Neural cell (in vitro differentiated cells): ENCODE results near the gene MYPN. TPM values are rescaled to one million over a fixed set of nuclear protein-coding genes. Genes with fewer than 3 reads are reported as not detected.

Experiments used
- H2AFZ ChIP-seq: fragments of 200-600, 300-800 bp; sonication (generic), shearing (Covaris generic); 2 replicates; pipeline ENCODE4 v1.6.0; 2014; ENCODE audit warnings: low read depth, mild to moderate bottlenecking, antibody characterized with exemption, low read length, moderate library complexity
- H3F3A ChIP-seq: fragments of 200-600 bp; shearing (Covaris generic); 2 replicates; pipeline ENCODE4 v1.6.1; 2016; ENCODE audit warnings: mild to moderate bottlenecking, moderate library complexity, mixed read lengths, antibody characterized with exemption, low read length; ENCODE audit not compliant: insufficient read depth, poor library complexity, severe bottlenecking
- H3K27ac ChIP-seq: fragments of 200-600, 300-800 bp; sonication (generic), shearing (Covaris generic); 2 replicates; pipeline ENCODE4 v1.5.1; 2014; ENCODE audit warnings: mild to moderate bottlenecking, low read length, moderate library complexity
- H3K27me3 ChIP-seq: fragments of 300-800, 200-600 bp; sonication (generic), shearing (Covaris generic); 2 replicates; pipeline ENCODE4 v1.6.0; 2014; ENCODE audit warnings: mild to moderate bottlenecking, low read depth, low read length, moderate library complexity; ENCODE audit not compliant: insufficient read depth
- H3K36me3 ChIP-seq: fragments of 300-800, 200-600 bp; sonication (generic), shearing (Covaris generic); 2 replicates; pipeline ENCODE4 v1.5.1; 2014; ENCODE audit warnings: mild to moderate bottlenecking, antibody characterized with exemption, low read length, moderate library complexity; ENCODE audit not compliant: insufficient read depth
- H3K4me2 ChIP-seq: fragments of 300-800, 200-600 bp; sonication (generic), shearing (Covaris generic); 2 replicates; pipeline ENCODE4 v1.6.0; 2014; ENCODE audit warnings: mild to moderate bottlenecking, low read length
- H3K4me3 ChIP-seq: fragments of 300-800, 200-600 bp; sonication (generic), shearing (Covaris generic); 2 replicates; pipeline ENCODE4 v1.5.1; 2014; ENCODE audit warnings: mild to moderate bottlenecking, low read length, moderate library complexity
- H3K79me2 ChIP-seq: fragments of 200-600 bp; shearing (Covaris generic); replicated peaks from 2 replicates; pipeline ENCODE4 v1.6.0; 2014; ENCODE audit warnings: mild to moderate bottlenecking, low read length, moderate library complexity; ENCODE audit not compliant: insufficient read depth
- H3K9ac ChIP-seq: fragments of 300-800, 200-600 bp; sonication (generic), shearing (Covaris generic); 2 replicates; pipeline ENCODE4 v1.6.1; 2016; ENCODE audit warnings: mild to moderate bottlenecking, low read length, mixed read lengths
- H3K9me2 ChIP-seq: fragments of 200-600 bp; shearing (Covaris generic); 2 replicates; pipeline ENCODE4 v1.6.1; 2016; ENCODE audit warnings: mild to moderate bottlenecking, low read length, mixed read lengths; ENCODE audit not compliant: insufficient read depth
- H3K9me3 ChIP-seq: fragments of 200-600, 300-800 bp; sonication (generic), shearing (Covaris generic); 2 replicates; pipeline ENCODE4 v1.6.1; 2016; ENCODE audit warnings: mild to moderate bottlenecking, mixed run types, low read length, moderate library complexity, mixed read lengths
- H4K20me1 ChIP-seq: fragments of 200-600 bp; shearing (Covaris generic); 2 replicates; pipeline ENCODE4 v1.6.1; 2016; ENCODE audit warnings: mild to moderate bottlenecking, mixed run types; ENCODE audit not compliant: insufficient read depth
- CTCF ChIP-seq: fragments of 450-650 bp; IDR thresholded peaks from 2 replicates; pipeline ENCODE4 v1.5.1; 2014; ENCODE audit warnings: antibody characterized with exemption, mild to moderate bottlenecking, moderate library complexity; ENCODE audit not compliant: poor library complexity, severe bottlenecking
- EP300 ChIP-seq: fragments of 450-650 bp; conservative IDR thresholded peaks from 2 replicates; pipeline ENCODE4 v1.6.1; 2014; ENCODE audit warnings: antibody characterized with exemption, mild to moderate bottlenecking, moderate library complexity; ENCODE audit not compliant: poor library complexity, severe bottlenecking
- EZH2 ChIP-seq: fragments of 200-600, 300-800 bp; shearing (Covaris generic), sonication (generic); IDR thresholded peaks from 2 replicates; pipeline ENCODE4 v1.6.1; 2014; ENCODE audit warnings: antibody characterized with exemption, low read length, borderline replicate concordance, mild to moderate bottlenecking; ENCODE audit not compliant: insufficient read depth, poor library complexity, severe bottlenecking
- MXI1 ChIP-seq: fragments of 450-650 bp; conservative IDR thresholded peaks from 2 replicates; pipeline ENCODE4 v1.6.1; 2014; ENCODE audit warnings: antibody characterized with exemption, mild to moderate bottlenecking; ENCODE audit not compliant: poor library complexity, severe bottlenecking
- POLR2AphosphoS5 ChIP-seq: IDR thresholded peaks from 2 replicates; pipeline ENCODE4 v1.6.1; 2012
- RAD21 ChIP-seq: fragments of 450-650 bp; conservative IDR thresholded peaks from 2 replicates; pipeline ENCODE4 v1.6.1; 2014; ENCODE audit warnings: antibody characterized with exemption, mild to moderate bottlenecking, moderate library complexity
- REST ChIP-seq: IDR thresholded peaks from 2 replicates; pipeline ENCODE4 v1.6.1; 2012; ENCODE audit warnings: borderline replicate concordance
- SMC3 ChIP-seq: fragments of 450-650 bp; conservative IDR thresholded peaks from 2 replicates; pipeline ENCODE4 v1.6.1; 2014; ENCODE audit warnings: antibody characterized with exemption, mild to moderate bottlenecking, moderate library complexity; ENCODE audit not compliant: poor library complexity
- TAF1 ChIP-seq: IDR thresholded peaks from 2 replicates; pipeline ENCODE4 v1.6.1; 2012; ENCODE audit warnings: low read depth
- polyA plus RNA-seq: library from polyadenylated mRNA; depleted of rRNA; stranded (reverse); fragments of >200 nt; gene quantifications from 2 replicates; pipeline ENCODE4 v1.2.3, GENCODE V29; 2014

MYPN gene
- polyA plus RNA-seq, 1 donor from 2014 or later = not detected

DNA sequence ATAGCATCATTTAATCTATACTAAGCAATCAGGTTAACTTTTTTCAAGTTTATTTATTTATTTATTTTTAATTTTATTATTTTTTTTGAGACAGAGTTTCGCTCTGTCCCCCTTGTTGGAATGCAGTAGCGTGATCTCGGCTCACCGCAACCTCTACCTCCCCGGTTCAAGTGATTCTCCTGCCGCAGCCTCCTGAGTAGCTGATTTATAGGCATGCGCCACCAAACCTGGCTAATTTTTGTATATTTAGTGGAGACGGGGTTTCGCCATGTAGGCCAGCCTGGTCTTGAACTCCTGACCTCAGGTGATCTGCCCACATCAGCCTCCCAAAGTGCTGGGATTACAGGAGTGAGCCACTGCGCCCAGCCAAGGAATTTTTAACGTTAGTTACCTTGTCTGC lies 635 bp upstream of the MYPN start:
- no peak overlapping the region for H3K4me3 ChIP-seq
- no peak overlapping the region for H3K4me2 ChIP-seq
- no peaks in the 10 kb centered on the region for H4K20me1 ChIP-seq
- TF ChIP-seq POLR2AphosphoS5 (no peak), RAD21 (no peak), MXI1 (no peak), EP300 (no peak), EZH2 (no peak), SMC3 (no peak), TAF1 (no peak), REST (no peak), CTCF (no peak)
- H3K9me3 ChIP-seq = no peaks in the 10 kb centered on the region
- no peaks in the 10 kb centered on the region for H3K79me2 ChIP-seq
- no peak overlapping the region for H3K9ac ChIP-seq
- H3F3A ChIP-seq = no peaks in the 10 kb centered on the region
- no peaks in the 10 kb centered on the region for H3K27me3 ChIP-seq
- no peak overlapping the region for H2AFZ ChIP-seq
- no peak overlapping the region for H3K27ac ChIP-seq
- no peaks in the 10 kb centered on the region for H3K9me2 ChIP-seq
- no peaks in the 10 kb centered on the region for H3K36me3 ChIP-seq

- Histone ChIP-seq H3K9me3 (no peaks in the 10 kb centered on the region), H3K27me3 (no peaks in the 10 kb centered on the region), H3K4me3 (no peak overlapping the region), H3K27ac (no peak overlapping the region), H3K79me2 (no peaks in the 10 kb centered on the region), H3K36me3 (no peaks in the 10 kb centered on the region), H3K9ac (no peak overlapping the region), H2AFZ (no peak overlapping the region), H3F3A (no peaks in the 10 kb centered on the region), H4K20me1 (no peaks in the 10 kb centered on the region), H3K9me2 (no peaks in the 10 kb centered on the region), H3K4me2 (no peak overlapping the region)
- TF ChIP-seq POLR2AphosphoS5 = no peak
- TF ChIP-seq SMC3 = no peak
- TF ChIP-seq EP300 = no peak
- TF ChIP-seq REST = no peak
Observed at GRCh38 chr10:68110027-68110426, 739 bp downstream of the MYPN start.
